Astrocyte (in vitro differentiated cells and primary cell): ENCODE results near the gene NBEA. TPM values are rescaled to one million over a fixed set of nuclear protein-coding genes. Genes with fewer than 3 reads are reported as not detected.

Experiments used
- DNase-seq: peaks from one replicate; pipeline ENCODE4 v3.0.0-alpha.2; 2010; ENCODE audit warnings: low read depth
- FAIRE-seq: peaks from 2 replicates; lab custom pipeline; 2011; peaks lifted over from hg19 to GRCh38; lab: Jason Lieb, UNC
- H2AFZ ChIP-seq: 2 replicates; pipeline ENCODE4 v1.6.0; 2012; ENCODE audit warnings: low read depth, low read length, inconsistent platforms
- H3K27ac ChIP-seq: 2 replicates; pipeline ENCODE4 v1.5.1; 2011; ENCODE audit warnings: low read depth, low read length, inconsistent platforms
- H3K27me3 ChIP-seq: 2 replicates; pipeline ENCODE4 v1.6.0; 2011; ENCODE audit warnings: low read length, inconsistent platforms; ENCODE audit not compliant: insufficient read depth
- H3K36me3 ChIP-seq: 2 replicates; pipeline ENCODE4 v1.5.1; 2011; ENCODE audit warnings: low read length, inconsistent platforms; ENCODE audit not compliant: insufficient read depth
- H3K4me1 ChIP-seq: 2 replicates; pipeline ENCODE4 v1.5.1; 2011; ENCODE audit warnings: low read length, inconsistent platforms; ENCODE audit not compliant: insufficient read depth
- H3K4me2 ChIP-seq: 2 replicates; pipeline ENCODE4 v1.6.0; 2012; ENCODE audit warnings: low read length, inconsistent platforms
- H3K4me3 ChIP-seq: 2 replicates; pipeline ENCODE4 v1.5.1; 2011; ENCODE audit warnings: low read depth, mild to moderate bottlenecking, low read length, inconsistent platforms; ENCODE audit not compliant: insufficient read depth
- H3K79me2 ChIP-seq: 2 replicates; pipeline ENCODE4 v1.6.0; 2012; ENCODE audit warnings: mild to moderate bottlenecking, low read length, inconsistent platforms; ENCODE audit not compliant: insufficient read depth
- H3K9ac ChIP-seq: 2 replicates; pipeline ENCODE4 v1.6.0; 2012; ENCODE audit warnings: mild to moderate bottlenecking, low read length, inconsistent platforms
- H3K9me3 ChIP-seq: 2 replicates; pipeline ENCODE4 v1.5.1; 2012; ENCODE audit warnings: low read depth, mild to moderate bottlenecking, low read length, inconsistent platforms; ENCODE audit not compliant: insufficient read depth
- H4K20me1 ChIP-seq: 2 replicates; pipeline ENCODE4 v1.6.0; 2012; ENCODE audit warnings: low read length, inconsistent platforms; ENCODE audit not compliant: insufficient read depth
- H3K27ac Mint-ChIP-seq: one replicate; pipeline ENCODE4 v1.8.0; 2021; ENCODE audit warnings: mild to moderate bottlenecking, mixed read lengths; ENCODE audit not compliant: unreplicated experiment
- H3K27me3 Mint-ChIP-seq: one replicate; pipeline ENCODE4 v1.8.0; 2021; ENCODE audit warnings: low read depth, mixed read lengths; ENCODE audit not compliant: unreplicated experiment
- H3K36me3 Mint-ChIP-seq: one replicate; pipeline ENCODE4 v1.8.0; 2021; ENCODE audit warnings: low read depth, mixed read lengths; ENCODE audit not compliant: unreplicated experiment
- H3K4me1 Mint-ChIP-seq: one replicate; pipeline ENCODE4 v1.8.0; 2021; ENCODE audit warnings: low read depth, mixed read lengths; ENCODE audit not compliant: unreplicated experiment
- H3K4me3 Mint-ChIP-seq: one replicate; pipeline ENCODE4 v1.8.0; 2021; ENCODE audit warnings: mild to moderate bottlenecking, moderate library complexity, mixed read lengths; ENCODE audit not compliant: unreplicated experiment
- H3K9me3 Mint-ChIP-seq: one replicate; pipeline ENCODE4 v1.8.0; 2021; ENCODE audit warnings: mild to moderate bottlenecking, mixed read lengths; ENCODE audit not compliant: unreplicated experiment
- CTCF ChIP-seq: IDR thresholded peaks from 2 replicates; pipeline ENCODE4 v1.5.1; 2011; ENCODE audit warnings: low read depth, mild to moderate bottlenecking, inconsistent platforms, low read length, moderate library complexity; ENCODE audit not compliant: insufficient read depth
- EZH2 ChIP-seq: IDR thresholded peaks from 2 replicates; pipeline ENCODE4 v1.6.1; 2012; ENCODE audit warnings: mild to moderate bottlenecking, low read length, inconsistent platforms; ENCODE audit not compliant: insufficient read depth
- total RNA-seq: library from RNA; stranded (reverse); gene quantifications from 2 replicates; pipeline ENCODE4 v1.2.1, GENCODE V29; 2021

NBEA gene
- total RNA-seq, 1 donor from 2014 or later, result 7.8 TPM

DNA sequence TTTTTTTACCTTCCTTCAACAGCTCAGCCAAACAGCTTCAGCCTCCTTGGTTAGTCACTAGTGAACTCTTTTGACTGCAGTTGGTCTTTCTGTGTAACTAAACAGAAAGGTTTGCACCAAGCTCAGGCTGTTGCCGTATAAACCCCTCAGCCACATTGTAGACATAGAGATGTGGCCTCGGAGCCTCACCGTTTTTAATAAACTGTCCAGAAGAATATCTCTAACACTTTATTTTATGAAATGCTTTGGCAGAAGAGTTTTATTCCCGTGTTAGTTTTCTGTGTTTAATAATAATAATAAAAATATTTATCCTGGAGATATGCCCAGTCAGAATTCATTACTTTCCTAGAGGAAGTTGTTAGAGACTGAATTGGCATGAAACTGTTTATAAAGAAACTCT, 706.1 kb downstream of the NBEA start:
- TF ChIP-seq EZH2 (no peak), CTCF (no peak)
- FAIRE-seq (no peak), DNase-seq (no peak)
- Mint-ChIP-seq H3K27ac (no peak overlapping the region), H3K4me3 (no peak overlapping the region), H3K9me3 (no peaks in the 10 kb centered on the region), H3K4me1 (peaks cover under 1% of the 10 kb centered on the region), H3K27me3 (no peaks in the 10 kb centered on the region), H3K36me3 (no peaks in the 10 kb centered on the region)
- Histone ChIP-seq H2AFZ (no peak overlapping the region), H3K9me3 (no peaks in the 10 kb centered on the region), H3K27ac (no peak overlapping the region), H3K9ac (no peak overlapping the region), H3K4me3 (no peak overlapping the region), H3K79me2 (no peaks in the 10 kb centered on the region), H3K36me3 (no peaks in the 10 kb centered on the region), H3K4me2 (no peak overlapping the region), H3K27me3 (no peaks in the 10 kb centered on the region), H3K4me1 (no peaks in the 10 kb centered on the region), H4K20me1 (no peaks in the 10 kb centered on the region)

DNA sequence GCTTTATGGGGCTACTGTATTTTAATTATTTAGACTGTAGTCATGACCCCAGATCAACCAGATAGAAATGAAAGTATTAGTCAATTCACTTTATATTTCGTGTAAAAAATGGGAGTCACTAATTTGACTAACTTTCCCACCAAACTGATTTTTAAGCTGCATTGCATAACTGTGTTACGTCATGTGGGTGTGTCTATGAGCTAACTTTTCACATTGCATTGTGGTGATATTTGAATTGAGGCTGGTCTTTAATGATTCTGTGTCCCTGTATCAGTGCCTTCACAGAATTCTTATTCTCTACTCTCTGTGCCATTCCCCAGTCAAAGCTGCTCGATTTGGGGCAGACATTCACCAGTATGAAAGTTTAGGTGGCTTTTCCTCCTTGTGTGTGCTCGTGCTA, 707.1 kb downstream of the NBEA start:
- no peak overlapping the region for H2AFZ ChIP-seq
- no peaks in the 10 kb centered on the region for H3K36me3 ChIP-seq
- Mint-ChIP-seq H3K27me3 (no peaks in the 10 kb centered on the region), H3K36me3 (no peaks in the 10 kb centered on the region), H3K4me1 (no peaks in the 10 kb centered on the region), H3K27ac (no peak overlapping the region), H3K4me3 (no peak overlapping the region), H3K9me3 (no peaks in the 10 kb centered on the region)
- no peak overlapping the region for H3K27ac ChIP-seq
- H3K4me1 ChIP-seq, result no peaks in the 10 kb centered on the region
- H3K27me3 ChIP-seq, result no peaks in the 10 kb centered on the region
- TF ChIP-seq EZH2 (no peak), CTCF (no peak)
- H4K20me1 ChIP-seq, result no peaks in the 10 kb centered on the region
- no peak overlapping the region for H3K4me2 ChIP-seq
- no peaks in the 10 kb centered on the region for H3K79me2 ChIP-seq
- FAIRE-seq (no peak), DNase-seq (no peak)
- no peaks in the 10 kb centered on the region for H3K9me3 ChIP-seq
- H3K9ac ChIP-seq, result no peak overlapping the region
- H3K4me3 ChIP-seq, result no peak overlapping the region

DNA sequence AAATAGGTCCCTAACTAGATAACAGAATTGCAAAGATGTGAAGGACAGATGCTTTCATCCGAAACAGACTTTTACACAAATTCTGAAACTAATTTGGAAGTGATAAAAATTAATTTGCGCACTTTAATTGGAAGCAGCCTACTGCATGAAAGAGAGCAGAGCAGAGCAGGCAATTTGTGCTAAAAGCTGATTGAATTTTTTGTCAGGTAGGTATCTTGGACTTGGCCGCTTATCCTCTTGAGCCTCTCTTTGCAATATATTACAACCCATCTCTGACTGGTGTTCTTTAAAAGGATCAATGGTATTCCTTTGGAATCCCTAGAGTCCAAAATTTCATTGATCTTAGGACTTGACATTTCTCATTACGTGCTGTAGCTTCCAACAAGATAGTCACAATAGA, 717.7 kb downstream of the NBEA start:
- Mint-ChIP-seq H3K36me3 (no peaks in the 10 kb centered on the region), H3K4me3 (no peak overlapping the region), H3K9me3 (no peaks in the 10 kb centered on the region), H3K4me1 (no peaks in the 10 kb centered on the region), H3K27ac (no peak overlapping the region), H3K27me3 (no peaks in the 10 kb centered on the region)
- Histone ChIP-seq H3K36me3 (no peaks in the 10 kb centered on the region), H3K4me3 (no peak overlapping the region), H3K9me3 (no peaks in the 10 kb centered on the region), H3K4me1 (no peaks in the 10 kb centered on the region), H2AFZ (no peak overlapping the region), H3K27me3 (no peaks in the 10 kb centered on the region), H3K27ac (no peak overlapping the region), H3K79me2 (no peaks in the 10 kb centered on the region), H3K9ac (no peak overlapping the region), H4K20me1 (no peaks in the 10 kb centered on the region), H3K4me2 (no peak overlapping the region)
- TF ChIP-seq CTCF, result no peak
- no peak for TF ChIP-seq EZH2
- no peak for FAIRE-seq
- no peak for DNase-seq
